HG03108 (cell line): Measurements from ENCODE around the gene THAP7.
"Not testable (repeated sequence)": the region's sequence is repeated elsewhere in the genome, so short reads cannot be mapped to it uniquely, and the experiment has no call there.

Experiments
- ATAC-seq: cut with Tn5 transposase; IDR thresholded peaks from one replicate; pipeline ENCODE4 v1.9.1; 2021; ENCODE audit warnings: moderate library complexity; ENCODE audit not compliant: unreplicated experiment

THAP7 gene, protein sequence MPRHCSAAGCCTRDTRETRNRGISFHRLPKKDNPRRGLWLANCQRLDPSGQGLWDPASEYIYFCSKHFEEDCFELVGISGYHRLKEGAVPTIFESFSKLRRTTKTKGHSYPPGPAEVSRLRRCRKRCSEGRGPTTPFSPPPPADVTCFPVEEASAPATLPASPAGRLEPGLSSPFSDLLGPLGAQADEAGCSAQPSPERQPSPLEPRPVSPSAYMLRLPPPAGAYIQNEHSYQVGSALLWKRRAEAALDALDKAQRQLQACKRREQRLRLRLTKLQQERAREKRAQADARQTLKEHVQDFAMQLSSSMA

DNA sequence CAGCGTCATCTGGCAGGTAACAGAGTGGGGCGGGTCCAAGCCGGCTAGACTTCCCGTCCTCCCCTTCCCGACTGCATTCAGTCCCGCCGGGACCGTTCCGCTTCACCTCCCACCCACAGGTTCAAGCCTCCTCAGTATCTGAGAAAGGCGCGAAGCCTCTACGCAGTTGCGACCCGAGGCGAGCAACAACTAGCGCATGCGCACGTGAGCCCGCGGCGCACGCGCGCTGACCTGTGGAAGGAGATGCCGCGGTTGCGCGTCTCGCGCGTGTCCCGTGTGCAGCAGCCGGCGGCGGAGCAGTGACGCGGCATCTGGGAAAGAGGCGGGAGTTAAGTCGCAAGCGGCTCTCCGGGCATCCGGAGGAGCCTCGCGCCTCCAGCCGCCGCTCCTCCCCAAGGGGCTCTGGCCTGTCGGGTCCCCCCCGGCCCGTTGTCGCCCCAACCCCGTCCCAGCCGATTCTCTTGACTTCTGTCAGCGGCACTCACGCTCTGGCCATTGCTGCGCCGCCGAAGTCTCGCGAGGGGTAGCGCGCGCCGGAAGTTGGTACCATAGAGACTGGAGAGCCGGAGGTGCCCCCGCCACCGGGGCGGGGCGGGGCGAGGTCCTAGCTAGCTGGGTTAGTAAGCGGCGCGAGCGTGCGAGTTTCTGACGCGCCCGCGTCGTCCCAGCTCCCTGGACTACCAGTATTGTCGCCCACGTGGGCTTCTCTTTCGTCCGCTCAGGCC is at the start of gene THAP7:
TSS of gene THAP7 (minus strand) at position 518 of the 725 bp plus-strand sequence. CDS start at position 311, 207 bp downstream.
- peak; percentile 82 for ATAC-seq

DNA sequence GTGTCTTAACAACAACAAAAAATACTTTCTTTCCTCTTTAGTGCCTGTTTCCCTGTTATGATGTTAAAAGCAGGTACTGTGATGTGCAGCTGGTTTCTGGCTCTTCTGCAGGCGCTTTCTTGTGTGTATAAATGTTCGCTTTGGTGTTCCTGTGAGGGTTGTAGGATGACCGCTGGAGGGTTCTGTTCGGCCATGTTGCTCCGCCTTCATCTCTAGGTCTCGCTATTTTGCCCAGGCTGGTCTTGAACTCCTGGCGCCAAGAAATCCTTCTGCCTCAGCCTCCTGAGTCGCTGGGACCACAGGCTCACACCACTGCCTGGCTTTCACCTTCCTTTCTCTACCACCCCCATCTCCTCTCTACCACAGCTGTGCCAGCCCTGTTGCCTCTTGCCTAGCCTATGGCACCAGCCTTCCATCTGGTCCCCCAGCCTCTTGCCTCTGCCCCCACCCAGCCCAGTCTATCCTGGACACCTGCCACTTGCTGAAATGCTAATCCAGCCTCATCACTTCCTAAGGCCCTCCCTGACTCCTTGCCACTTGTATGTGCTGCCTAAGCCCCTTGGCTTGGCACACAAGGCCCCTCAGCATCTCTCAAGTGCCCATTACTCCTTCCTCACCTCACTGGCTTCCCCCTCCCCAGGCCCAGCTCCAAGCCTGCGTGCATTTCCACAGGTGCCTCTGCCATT is 49.4 kb upstream of the THAP7 start:
- no peak for ATAC-seq

DNA sequence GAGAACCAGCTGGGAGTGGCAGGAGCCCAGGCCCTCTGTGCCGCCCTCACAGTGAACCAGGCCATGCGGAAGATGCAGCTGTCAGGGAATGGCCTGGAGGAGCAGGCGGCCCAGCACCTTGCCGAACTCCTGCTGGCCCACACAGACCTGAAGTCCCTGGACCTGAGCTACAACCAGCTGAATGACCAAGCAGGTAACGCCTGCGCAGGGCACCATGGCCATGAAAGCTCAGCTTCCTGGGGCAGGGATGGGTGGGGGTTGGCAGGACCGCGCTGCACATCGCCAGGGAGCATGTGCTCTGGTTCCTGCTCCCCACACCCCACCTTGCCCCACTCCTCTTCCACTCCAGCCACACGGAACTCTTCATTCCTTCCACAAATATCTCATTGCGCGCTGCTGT is 47.0 kb upstream of the THAP7 start:
- ATAC-seq: not testable (repeated sequence)

DNA sequence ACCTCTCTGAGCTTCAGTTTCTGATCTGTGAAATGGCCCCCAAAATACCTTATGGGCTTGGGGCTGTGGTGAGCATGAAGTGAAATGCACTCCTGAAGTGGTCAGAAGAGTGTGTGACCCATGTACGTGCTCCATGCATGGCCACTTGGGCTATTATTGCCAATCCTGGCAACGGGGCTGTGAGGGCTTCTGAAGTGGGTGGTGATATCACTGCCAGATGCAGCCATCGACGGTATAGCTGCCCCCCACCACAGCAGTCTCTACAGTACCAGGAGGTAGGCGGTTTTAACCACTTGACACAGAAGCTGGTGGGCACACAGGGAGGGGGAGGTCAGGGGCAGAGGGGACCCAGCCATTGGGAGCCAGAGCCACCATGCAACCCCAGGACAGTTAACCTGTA is 46.5 kb upstream of the THAP7 start:
- not testable (repeated sequence) for ATAC-seq

DNA sequence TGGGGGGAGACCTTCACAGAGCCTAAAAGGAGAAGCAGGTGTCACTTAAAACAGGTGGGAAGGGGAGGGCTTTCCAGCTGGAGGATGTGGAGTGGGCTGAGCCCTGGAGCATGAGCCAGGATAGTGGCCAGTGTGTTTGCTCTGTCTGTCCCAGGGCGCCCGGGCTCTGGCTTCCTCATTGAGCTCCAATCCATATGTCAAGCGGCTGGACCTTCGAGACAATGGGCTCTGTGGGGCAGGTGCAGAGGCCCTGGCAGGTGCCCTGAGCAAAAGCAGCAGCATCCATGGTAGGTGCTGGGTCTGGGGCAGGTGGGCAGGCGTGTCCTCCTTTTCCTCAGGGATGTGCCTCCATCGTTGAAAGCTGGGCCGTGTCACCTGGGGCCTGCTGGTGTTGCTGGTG is 45.8 kb upstream of the THAP7 start:
- ATAC-seq: no peak

DNA sequence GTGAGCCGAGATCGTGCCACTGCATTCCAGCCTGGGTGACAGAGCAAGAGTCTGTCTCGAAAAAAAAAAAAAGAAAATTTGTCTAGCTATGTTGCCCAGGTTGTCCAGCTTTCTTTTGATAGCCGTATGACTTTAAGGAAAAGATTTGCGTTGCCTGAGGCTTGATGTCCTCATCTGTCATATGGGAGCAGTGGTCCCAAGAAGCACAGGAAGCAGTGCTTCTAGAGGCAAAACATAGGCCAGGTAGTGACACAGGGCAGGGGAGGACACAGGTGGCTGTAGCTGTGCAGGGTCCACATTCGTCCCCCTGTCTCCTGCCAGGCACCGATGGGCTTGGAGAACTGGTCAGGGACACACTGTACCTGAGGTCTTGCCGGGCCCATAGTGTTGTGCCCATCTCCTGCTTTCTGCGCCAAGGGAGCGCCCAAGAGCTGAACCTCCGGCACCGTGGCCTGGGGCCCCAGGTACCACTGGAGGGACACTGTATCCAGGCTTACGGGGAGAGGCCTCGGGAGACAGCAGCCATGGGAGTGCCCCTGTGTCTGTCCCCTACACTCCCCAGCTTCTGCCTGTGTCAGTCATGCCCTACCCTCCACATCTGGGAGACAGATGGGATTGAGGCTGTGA is 45.2 kb upstream of the THAP7 start:
- ATAC-seq: no peak

DNA sequence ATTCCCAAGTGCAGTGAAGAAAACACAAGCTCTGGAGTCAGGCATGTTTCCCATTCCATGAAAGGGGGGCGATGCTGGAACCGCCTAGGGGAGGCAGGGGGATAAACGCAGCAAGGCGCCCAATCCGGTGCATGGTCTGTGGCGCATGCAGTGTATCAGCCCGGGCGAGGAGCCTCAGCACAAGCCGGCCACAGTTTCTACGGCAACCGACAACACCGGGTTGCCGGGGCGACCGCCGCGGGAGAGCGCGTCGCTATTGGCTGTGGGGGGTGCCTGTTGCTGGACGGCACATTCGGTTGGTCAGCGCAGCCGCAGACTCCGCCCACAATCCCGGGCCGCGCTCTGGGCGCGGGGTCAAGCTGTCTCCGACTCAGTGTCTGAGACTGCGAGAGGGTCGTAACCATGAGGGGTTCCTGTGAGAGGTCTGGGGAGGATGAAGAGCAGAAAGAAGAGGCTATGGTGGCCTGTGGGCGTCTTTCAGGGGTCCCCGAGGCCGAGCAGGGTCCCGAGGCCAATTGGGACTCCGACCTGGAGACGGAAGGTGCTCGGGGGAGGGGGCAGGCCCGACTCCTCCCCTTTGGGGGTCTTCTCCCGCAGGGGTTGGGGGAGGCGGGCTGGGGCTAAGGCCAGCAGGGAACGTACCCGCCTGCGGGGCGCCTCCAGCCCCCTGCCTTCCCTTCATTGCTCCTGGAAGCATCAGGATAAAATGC is 43.8 kb upstream of the THAP7 start, which contains the start of gene LRRC74B:
TSS of gene LRRC74B (plus strand) at position 362 of the 710 bp plus-strand sequence. CDS start at position 403, 41 bp downstream.
- peak; percentile 78 for ATAC-seq

DNA sequence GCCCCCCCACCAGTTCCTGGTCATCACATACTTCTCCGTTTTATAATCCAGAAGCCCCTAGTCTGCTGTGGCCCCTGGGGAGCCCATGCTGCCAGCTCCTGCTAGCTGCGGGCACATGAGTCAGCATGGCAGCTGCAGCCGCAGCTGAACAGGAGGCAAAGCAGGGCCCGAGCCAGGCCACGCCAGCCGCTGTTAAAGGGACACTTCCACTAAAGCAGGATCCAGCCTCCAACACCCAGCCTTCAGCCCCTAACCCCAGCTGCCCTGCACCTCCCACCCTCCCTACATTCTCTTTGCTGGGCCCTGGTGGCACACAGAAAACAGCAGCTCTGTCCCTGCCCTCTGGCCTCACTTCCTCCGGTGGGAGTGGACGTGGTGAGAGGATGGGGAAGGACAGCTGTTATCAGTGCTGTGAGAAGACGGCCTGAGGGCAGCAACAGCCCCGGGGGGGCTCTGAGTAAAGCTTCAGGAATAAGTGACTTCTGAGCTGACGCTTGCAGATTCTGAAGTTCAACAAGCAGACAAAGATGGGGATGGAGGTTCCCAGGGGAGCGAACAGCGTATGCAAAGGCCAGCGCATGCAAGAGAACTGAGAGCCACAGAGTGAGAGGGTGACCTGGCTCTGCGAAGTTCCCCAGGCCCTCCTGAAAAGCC is 43.1 kb upstream of the THAP7 start:
- ATAC-seq: peak; percentile 11

DNA sequence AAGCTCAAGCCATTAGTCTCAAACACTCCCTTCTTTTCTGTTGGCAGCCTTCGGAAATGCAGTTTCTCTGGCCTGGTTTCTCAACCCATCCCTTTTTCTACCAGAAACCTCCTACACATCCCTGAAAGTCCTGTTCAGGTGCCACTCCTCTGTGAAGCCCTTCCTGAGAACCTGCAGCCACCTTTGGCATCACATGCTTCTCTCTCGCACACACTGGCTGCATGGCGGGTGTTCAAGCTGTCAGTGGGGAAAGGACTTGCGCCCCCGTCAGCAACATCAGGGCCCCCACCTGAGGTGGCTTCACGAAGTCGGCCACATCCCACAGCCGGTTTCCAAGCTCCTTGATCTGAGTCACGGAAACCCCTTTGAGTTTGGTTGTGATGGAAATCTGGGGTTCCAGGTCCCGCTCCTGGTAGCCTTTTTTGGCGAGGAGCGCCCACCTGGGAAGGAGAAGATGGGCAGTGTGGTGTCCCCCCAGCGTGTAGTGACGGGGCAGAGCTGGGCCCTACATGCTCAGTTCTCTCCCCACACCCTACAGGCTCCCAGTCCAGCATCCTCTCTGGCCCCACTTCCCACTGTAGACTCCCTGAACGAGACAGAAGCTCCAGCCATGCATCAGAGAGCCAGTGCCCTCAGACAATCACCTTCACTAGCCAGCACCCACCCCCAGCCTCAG is 42.1 kb upstream of the THAP7 start:
- no peak for ATAC-seq

DNA sequence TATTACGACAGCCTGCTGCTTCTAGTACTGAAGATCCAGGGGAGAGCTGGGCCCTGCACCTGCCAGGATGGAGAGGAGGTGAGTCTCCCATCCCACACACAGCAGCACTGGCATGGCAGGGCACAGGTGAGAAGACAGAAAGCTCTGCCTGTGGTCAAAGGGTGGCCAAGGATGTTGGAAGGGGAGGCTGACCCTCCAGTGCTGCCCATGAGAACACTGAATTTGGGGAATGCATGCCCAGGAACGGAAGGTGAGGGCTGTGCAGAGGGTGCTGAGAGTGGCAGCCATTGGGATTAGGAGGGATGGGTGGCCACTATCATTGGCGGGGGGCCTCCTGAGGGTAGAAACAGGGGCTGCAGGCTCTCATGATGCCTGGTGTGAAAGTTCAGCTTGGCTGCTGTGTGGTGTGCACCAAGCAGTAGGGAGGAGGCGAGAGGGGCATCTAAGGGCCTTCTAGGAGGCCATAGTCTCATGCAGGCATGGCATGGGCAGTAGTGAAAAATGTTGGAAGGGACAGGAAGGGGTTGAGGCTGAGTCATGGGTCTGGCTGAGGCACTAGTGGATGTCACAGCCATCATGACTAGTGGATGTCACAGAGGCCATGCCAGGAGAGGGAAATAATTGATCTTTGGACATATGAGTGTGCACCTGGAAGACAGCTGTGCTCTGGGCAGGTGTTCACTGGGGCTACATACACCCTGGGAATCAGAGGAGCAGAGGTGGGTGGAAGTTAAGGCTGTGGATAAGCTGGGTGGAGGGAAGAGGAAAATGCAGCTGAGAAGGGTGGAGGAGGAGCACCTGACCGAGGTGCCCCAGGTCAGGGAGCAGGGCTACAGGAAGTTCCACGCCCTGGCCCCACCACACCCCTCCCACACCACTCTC is 41.3 kb upstream of the THAP7 start:
- ATAC-seq: no peak

DNA sequence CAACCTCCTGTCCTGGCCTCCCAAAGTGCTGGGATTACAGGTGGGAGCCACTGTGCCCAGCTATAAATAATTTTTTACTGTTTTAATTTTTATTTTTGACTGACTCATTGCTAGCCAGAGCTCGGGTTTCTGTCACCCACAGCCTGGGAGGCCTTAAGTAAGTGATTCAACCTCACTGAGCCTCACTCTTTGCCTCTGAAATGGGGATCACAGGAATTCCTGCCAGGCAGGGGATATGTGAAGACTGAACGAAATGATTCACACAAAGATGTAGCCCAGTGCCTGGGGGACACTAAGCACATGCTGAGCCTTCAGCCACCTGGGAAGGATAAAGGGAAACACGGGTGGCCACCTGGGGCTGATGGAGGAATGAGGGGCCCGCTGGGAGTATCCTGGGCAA is 40.0 kb upstream of the THAP7 start:
- no peak for ATAC-seq

DNA sequence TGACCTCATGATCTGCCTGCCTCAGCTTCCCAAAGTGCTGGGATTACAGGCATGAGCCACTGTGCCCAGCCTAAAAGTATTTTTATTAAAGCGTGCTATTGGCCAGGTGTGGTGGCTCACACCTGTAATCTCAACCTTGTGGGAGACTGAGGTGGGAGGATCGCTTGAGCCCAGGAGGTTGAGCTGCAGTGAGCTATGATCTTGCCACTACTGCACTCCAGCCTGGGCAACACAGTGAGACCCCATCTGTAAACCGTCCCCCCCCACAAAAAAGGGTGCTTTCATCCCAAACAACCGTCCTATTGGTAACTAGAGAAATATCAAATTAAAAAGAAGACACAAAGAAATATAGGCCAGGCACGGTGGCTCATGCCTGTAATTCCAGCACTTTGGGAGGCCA is 37.2 kb upstream of the THAP7 start:
- not testable (repeated sequence) for ATAC-seq

DNA sequence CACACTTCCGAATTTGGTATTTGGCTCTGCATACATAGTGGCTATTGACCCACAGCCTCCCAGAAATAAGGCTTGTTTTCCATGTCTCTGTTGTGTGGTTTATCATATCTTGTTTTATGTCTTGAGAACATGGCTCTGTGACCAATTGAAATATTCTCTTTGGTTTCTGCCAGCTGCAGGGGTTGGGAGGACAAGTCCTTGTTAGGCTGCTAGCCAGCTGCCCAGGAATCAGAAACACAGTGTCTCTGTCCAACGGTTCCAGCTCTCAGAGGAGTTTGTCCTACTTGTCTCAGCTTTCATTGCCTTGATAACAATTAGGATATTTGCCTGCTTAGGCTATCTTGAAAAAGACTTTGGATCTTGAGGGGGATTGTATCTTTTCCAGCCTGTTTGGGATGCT is 36.5 kb upstream of the THAP7 start:
- no peak for ATAC-seq

DNA sequence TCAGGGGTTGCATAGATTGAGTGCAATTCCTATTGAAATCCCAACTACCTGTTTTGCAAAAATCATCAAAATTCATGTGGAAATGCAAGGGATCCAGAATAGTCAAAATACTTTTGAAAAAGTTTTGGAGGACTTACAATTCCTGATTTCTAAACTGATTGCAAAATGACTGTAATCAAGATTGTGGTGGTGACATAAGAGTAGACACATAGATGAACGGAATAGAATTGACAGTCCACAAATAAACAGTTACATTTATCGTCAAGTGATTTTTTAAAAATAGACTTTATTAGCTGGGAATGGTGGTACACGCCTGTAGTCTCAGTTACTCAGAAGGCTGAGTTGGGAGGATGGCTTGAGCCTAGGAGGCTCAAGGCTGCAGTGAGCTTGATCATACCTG is 33.1 kb upstream of the THAP7 start:
- no peak for ATAC-seq

DNA sequence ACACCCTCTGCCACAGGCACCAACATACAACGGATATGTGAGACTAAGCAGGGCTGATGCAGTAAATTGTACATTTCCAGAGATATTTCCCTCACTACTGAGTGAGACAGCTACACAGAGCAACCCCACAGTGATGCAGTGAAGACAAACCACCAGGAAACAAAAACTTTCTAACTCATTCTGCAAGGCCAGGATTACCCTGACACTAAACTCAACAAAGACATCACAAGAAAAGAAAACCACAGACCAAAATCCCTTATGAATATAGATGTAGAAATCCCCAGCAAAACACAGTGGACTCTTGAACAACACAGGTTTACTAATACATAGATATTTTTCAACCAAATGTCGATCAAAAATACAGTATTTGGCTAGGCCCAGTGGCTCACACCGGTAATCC is 32.0 kb upstream of the THAP7 start:
- ATAC-seq: no peak

DNA sequence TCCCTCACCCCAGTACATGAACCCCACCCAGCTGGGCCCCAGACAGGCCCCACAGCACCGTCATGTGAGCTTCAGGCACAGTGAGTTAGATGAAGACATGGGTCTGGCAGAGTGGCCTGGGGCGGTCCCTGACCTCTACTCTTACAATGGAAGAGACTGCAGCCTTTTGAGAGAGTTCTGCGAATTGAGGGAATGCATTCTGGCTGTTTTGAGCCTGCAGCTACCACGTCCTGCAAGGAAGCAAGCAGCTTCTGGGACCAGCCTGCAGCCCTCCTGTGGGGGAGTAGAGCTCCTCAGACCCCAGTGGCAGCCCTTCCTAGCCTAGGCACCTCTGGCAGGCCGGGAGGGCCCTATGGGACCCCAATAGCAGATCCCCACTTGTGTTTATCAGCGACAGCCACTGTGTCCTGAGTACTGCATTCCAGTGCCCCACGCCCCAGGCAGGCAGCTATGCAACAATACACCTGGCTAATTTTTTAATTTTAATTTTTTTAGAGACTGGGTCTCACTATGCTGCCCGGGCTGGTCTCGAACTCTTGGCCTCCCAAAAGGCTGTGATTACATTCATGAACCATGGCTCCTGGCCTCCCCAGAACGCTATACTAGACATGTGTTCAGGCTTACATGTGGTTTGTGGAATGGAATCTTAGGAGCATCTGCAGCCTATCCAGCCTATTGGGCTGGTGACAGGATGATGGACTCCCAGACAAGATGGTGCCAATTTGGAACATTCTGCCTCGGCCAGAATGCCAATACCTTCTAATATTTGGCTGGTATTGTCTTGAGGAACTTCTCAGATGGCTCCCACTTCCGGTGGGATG is 31.2 kb upstream of the THAP7 start:
- no peak for ATAC-seq

DNA sequence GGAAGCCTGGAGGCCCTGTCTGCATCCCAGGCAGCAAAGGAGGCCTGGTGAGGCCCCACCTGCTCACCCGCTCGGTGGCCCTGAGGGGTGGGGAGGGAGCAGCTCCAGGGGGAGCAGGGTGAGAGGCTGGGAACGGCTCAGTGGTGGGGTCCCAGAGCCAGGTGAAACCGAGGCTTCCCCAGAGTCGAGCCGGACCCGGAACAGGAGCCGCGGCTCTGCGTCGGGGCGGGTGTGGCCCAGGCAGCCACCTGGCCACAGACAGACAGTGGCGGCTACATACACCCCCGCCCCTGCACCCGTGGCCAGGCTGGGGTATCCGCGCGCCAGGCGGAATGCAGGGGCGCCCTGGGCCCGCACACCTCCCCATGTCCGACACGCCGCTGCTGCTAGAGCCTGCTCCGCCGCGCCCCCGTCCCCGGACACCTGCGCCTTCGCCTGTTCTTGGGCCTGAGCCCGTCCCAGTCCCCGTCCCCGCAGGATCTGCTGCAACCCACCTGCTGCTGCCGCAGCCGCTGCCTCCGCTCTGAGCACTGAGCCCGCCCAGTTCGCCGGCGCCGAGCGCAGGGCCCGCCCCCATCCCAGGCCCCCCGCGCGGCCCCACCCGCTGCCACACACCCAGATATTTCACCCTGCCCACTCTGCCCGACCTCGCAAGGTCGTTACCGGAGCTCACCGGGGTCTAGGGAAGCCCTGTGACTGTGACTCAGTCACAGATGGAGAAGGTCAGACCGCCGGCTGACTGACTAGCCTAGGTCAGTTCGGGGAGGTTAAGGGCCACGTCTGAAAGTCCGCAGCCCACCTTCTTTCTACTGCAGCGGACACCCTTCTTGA is 30.3 kb upstream of the THAP7 start, which contains the start of gene SLC7A4:
TSS of gene SLC7A4 (minus strand) at position 525 of the 831 bp plus-strand sequence. CDS start 749 bp downstream, outside the sequence.
- ATAC-seq: no peak
